GM19324 (cell line): Measurements from ENCODE around the gene ANKRD13D.
A peak's percentile ranks its signal among the peaks of the same experiment; 100 is the strongest.

Source experiments
- ATAC-seq: cut with Tn5 transposase; IDR thresholded peaks from one replicate; pipeline ENCODE4 v1.9.1; 2021; ENCODE audit warnings: mild to moderate bottlenecking, moderate library complexity; ENCODE audit not compliant: unreplicated experiment, low FRiP score

ANKRD13D gene

DNA sequence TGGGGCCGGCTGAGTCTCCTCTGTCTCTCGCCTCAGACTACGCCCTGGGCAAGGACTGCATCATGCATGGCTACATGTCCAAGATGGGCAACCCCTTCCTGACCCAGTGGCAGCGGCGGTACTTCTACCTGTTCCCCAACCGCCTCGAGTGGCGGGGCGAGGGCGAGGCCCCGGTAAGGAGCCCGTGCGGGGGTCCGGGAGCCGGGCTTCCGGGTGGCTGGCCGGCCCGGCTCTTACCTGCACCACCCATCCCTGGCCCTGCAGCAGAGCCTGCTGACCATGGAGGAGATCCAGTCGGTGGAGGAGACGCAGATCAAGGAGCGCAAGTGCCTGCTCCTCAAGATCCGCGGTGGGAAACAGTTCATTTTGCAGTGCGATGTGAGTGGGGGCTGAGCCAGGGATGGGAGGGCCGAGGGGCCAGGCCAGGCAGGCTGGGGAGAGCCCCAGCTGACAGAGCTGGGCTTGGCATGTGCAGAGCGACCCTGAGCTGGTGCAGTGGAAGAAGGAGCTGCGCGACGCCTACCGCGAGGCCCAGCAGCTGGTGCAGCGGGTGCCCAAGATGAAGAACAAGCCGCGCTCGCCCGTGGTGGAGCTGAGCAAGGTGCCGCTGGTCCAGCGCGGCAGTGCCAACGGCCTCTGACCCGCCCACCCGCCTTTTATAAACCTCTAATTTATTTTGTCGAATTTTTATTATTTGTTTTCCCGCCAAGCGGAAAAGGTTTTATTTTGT, 4.1 kb upstream of the ANKRD13D start:
- no peak for ATAC-seq

GRCh38 chr11:67285541-67286498, 3.3 kb upstream of the ANKRD13D start:
- no peak for ATAC-seq

DNA sequence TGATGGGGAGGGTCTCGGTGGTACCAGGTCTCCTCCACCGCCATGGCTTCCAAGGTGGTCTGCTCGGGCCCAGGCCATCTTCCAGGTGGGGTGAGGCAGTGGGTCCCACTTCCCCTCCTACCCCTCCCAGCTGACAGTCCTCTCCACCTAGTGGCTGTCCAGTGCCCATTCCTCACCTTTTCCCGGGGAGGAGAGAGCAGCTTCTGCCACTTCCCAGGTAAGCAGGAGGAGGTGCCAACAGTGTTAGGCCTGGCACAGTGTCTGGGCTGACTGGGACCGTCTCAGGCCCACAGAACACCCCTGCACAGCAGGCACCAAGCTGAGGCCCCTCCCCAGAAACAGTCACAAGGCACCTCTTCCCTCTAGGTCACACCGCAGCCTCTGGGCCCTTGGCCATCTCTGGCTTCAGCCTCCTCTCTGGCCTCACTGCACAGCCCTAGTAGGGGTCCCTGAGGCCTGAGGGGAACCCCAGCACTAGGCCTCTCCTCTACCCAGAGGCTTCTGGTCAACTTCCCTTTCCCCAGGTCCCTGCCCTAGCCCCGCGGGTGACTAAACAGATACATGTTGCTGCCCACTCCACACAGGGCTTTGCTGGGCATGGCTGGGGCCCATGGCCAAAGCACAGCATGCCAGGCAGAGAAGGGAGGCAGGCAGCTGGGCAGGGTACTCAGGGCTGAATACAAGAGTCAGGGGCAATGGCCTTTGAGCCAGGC, 2.3 kb upstream of the ANKRD13D start:
- no peak for ATAC-seq

DNA sequence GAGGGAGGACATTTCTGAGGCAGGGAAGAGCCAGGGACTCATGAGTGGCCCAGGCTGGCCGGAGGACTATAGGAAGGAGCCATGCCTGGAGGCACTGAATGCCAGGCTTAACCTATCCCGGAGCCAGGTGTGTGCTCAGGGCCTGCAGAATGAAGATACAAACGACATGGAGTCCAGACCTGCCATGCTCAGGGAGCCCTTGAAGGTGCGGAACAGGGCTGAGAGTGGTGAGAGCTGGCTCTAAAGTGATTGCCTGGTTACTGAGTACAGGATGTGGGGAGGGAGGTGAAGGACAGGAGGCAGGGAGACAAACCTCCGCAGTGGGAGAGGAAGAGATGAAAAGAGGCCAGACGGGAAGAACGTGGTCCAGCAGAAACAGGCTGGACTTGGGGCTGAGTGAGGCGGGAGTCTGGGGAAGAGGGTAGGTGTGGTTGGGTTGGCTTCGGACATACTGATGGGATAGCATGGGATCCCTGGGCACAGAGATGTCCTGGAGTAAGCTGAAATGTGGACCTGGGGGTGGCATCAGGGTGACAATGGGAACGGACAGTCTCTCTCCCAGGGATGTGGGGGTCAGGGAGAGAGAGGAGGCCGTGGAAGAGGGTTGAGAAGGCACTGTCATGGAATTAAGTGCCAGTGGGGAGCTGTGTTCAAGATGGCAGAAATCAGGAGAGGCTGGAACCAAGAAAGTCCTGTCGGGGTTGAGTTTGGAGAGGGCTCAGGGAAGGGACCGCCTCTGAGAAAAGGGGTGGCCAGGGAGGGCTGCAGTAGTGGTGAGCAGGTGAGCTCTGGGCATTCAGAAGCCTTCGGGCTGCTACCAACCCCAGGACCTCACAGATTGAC, 1.5 kb upstream of the ANKRD13D start:
- no peak for ATAC-seq

- ATAC-seq = no peak
Measured at GRCh38 chr11:67288198-67288451, 978 bp upstream of the ANKRD13D start.

DNA sequence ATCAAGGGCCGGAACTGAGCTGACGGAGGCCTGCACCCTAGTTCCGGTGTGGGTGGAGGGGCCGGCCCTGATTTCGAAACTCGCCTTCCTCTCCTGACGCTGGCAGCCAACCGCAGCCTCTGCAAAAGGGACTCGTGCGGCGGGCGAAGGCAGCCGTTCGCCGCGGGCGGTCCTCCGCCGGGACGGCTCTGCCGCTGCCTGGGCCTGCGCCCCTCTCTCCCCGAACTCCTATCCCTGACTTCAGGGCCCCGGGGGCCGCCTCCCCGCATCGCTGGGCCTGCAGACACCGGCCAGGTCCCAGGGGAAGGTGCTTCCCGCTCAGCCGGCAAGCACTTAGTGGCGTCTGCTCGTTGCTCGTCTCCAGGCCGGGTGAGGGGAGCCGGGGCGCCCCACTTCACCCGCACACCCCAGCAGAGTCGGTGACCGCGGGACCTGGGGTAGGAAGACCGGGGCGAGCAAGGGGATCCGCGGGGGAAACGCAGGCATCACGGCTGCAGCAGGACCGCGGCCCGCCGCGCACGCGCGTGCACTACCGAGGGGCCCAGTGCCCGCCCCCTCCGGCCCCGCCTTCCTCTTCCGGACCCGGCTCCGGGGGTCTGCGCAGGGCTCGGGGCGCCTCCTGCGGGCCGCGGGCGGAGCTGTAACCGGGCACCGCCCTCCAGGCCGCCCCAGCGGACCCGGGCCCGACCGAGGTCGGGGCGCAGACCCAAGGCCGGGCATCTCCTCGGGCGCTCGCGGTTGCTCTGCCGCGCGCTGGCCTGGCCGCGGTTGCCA, 464 bp upstream of the ANKRD13D start:
- ATAC-seq = peak; percentile 82

DNA sequence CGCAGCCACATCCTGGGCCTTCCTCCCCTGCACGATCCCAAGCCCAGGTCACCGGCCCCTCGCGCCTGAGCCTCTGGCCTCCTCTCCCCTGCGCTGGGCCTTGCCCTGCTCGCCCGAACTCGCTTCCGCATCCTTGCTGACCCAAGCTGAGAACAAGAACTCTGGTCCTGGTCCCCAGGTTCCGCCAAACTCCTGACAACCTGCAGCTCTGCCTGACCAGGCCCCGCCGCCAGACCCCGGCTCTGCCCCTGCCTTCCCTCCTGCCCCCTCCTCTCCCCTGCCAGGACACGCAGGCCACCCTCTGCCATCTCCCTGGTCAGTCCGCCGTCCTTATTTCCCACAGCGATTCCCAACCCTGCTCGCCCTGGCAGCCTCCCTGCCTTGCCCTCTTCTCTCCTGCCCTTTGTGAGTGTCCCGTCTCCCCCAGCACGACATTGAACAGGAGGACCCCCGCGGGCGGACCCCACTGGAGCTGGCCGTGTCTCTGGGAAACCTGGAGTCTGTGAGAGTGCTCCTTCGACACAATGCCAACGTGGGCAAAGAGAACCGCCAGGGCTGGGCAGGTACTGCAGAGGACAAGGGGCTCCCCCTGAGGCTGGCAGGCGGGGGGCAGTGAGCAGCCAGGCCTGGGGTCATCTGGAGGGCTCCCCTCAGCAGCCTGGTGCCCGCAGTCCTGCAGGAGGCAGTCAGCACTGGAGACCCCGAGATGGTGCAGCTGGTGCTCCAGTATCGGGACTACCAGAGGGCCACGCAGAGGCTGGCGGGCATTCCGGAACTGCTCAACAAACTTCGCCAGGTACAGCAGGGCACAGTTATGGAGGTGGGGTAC, 762 bp downstream of the ANKRD13D start:
- no peak for ATAC-seq

- no peak for ATAC-seq
Measured at GRCh38 chr11:67290801-67291200, 1.7 kb downstream of the ANKRD13D start.

DNA sequence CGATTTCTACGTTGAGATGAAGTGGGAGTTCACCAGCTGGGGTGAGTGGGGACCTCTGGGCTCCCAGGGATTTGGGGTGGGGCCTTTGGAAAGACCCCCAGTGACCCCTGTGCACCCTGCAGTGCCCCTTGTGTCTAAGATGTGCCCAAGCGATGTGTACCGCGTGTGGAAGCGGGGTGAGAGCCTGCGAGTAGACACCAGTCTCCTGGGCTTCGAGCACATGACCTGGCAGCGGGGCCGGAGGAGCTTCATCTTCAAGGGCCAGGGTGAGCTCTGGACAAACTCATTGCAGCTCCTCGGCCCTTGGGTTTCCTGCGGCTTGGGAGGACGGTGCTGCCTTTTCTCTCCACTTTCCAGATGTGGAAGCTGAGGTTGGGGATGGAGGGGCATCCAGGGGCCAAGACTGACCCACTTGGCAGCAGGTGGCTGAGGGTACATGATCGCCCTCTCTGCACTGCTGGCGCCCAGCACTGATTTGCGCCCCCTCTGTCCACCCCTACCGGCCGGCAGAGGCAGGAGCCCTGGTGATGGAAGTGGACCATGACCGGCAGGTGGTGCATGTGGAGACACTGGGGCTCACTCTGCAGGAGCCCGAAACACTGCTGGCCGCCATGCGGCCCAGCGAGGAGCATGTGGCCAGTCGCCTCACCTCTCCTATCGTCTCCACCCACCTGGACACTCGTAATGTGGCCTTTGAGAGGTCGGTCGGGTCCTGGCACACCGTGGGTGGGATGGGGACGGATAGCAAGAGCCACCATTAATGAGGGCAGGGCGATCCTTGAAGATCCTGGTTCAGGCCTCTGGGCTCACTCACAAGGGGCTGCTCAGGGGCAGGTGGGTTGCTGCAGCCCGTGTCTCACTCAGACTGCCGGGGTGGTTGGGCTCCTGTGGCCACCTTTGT, 2.6 kb downstream of the ANKRD13D start:
- no peak for ATAC-seq

- ATAC-seq = no peak
Measured at GRCh38 chr11:67292671-67293070, 3.6 kb downstream of the ANKRD13D start.

DNA sequence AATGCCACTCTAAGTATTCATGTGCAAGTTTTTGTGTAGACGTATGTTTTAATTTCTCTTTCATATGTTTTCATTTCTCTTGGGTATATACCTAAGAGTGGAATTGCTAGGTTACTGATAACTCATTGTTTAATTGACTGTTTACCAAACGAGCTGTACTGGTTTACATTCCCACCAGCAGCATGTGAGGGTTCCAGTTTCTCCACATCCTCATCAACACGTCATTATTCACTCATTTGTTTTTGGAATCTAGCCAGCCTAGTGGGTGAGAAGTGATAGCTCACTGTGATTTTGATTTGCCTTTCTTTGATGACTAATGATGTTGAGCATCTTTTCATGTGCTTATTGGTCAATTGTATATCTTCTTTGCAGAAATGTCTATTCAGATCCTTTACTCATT, 4.0 kb downstream of the ANKRD13D start:
- no peak for ATAC-seq

DNA sequence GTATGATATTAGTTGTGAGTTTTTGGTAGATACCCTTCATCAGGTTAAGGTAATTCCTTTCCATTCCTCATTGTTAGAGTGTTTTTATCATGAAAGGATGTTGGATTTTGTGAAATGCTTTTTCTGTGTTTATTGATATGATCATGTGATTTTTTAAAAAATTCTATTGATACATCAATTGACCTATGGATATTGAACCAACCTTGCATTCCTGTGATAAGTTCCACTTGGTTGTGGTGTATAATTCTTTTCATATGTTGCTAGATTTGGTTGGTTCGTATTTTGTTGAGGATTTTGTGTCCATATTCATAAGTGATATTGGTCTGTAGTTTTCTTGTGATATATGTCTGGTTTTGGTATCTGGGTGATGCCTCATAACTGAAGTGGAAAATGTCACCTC, 6.7 kb downstream of the ANKRD13D start:
- ATAC-seq = no peak

DNA sequence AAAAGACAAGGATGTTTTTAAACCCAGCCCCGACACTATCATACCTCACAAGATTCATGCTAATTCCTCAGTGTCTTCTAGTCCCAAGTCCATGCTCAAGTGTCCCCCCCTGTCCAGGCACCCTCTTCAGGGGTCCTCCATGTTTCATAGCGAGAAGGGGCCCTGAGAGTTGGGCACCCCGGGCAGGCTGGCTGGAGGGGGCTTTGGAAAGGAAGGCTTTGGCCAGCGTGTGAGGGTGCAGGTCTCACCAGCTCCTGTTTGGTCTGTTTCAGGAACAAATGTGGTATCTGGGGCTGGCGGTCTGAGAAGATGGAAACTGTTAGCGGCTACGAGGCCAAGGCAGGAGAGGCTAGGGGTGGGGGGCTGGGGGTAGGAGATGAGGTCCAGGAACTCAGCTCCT, 9.7 kb downstream of the ANKRD13D start:
- no peak for ATAC-seq

DNA sequence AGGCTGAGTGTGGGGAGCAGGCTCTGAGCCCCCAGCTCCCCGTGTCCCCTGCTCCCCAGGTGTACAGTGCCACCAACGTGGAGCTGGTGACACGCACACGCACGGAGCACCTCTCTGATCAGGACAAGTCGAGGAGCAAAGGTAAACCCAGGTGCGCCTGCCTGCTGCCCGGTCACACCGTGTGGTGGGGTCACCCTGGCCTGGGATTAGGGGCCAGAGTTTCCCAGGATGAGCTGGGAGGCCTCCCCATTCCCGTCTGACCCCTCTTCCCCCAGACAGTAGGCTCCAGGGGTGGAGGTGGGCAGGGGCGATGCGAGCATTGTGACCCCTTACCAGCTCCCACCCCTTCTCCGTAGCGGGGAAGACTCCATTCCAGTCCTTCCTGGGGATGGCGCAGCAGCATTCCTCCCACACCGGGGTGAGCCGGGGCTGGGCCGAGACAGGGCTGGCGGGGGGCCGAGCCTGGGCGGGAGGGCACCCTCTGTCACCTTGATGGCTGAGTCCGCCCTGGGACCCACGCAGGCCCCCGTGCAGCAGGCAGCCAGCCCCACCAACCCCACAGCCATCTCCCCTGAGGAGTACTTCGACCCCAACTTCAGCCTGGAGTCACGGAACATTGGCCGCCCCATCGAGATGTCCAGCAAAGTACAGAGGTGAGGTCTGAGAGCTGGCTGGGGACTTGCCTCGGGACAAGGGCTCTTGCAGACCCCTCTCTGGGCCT, 10.5 kb downstream of the ANKRD13D start:
- no peak for ATAC-seq

DNA sequence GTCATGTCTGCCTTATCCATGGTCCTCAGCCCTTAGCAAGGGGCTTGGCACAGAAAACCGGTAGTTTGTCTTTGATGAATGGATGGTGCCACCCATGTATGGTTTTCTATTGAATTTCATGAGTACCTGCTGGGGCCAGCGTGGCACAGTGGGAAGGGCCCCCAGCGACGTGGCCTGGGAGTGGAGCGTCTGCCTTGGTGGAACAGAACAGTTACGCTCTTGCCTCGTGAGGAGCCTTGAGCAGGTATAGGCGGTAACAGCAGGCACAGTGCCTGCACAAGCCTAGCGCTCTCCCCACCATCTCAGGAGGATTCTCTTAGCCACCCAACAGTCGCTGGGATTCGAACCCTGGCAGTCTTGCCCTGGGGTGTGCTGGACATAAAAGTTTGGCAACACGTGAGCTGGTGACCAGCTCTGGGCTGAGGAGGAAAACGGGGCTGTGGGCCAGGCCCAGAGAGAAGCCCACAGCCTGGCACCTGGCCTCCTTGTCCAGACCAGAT, 11.2 kb downstream of the ANKRD13D start:
- ATAC-seq = no peak

GRCh38 chr11:67300756-67301312, 11.7 kb downstream of the ANKRD13D start:
- ATAC-seq = no peak
